IMR-90 (cell line): ENCODE data around the gene EBF4. TPM values are rescaled to one million over a fixed set of nuclear protein-coding genes. Genes with fewer than 3 reads are reported as not detected.

Experiments
- ATAC-seq: fragments of 200-7000 bp; cut with Tn5 transposase; 2 replicates; pipeline ENCODE4 v1.9.1; 2020; ENCODE audit warnings: low read depth, mild to moderate bottlenecking, moderate library complexity
- BruUV-seq: library from RNA; stranded (reverse); fragments of 400-500 nt; replicated peaks from 2 replicates; lab custom pipeline; 2021; lab: Mats Ljungman, UMichigan
- CTCF ChIA-PET: fragments of 300-600 bp; formaldehyde crosslinking; extraction: SDS; loops from one replicate; lab custom pipeline; 2021; ENCODE audit warnings: antibody characterized with exemption; lab: Yijun Ruan, JAX
- POLR2A ChIA-PET: fragments of 300-600 bp; sonication (Branson Sonifier 250); formaldehyde crosslinking; loops from one replicate; lab custom pipeline; 2022; ENCODE audit warnings: antibody characterized with exemption; ENCODE audit not compliant: unreplicated experiment; lab: Charles Lee
- DNase-seq: peaks from one replicate; pipeline ENCODE4 v3.0.0; 2013
- H2AFZ ChIP-seq: replicated peaks from 2 replicates; pipeline ENCODE3; 2013; ENCODE audit warnings: low read length, mild to moderate bottlenecking; ENCODE audit not compliant: poor library complexity
- H2AK5ac ChIP-seq: 2 replicates; pipeline ENCODE4 v1.6.1; 2013; ENCODE audit warnings: low read depth, low read length, inconsistent platforms
- H2AK9ac ChIP-seq: replicated peaks from 2 replicates; pipeline ENCODE3; 2013; ENCODE audit warnings: mild to moderate bottlenecking, low read depth, low read length, moderate library complexity; ENCODE audit not compliant: poor library complexity
- H2BK120ac ChIP-seq: 2 replicates; pipeline ENCODE4 v1.6.1; 2013; ENCODE audit warnings: low read depth, low read length, inconsistent platforms
- H2BK15ac ChIP-seq: 3 replicates; pipeline ENCODE4 v1.6.1; 2013; ENCODE audit warnings: low read depth, low read length, inconsistent platforms
- H2BK20ac ChIP-seq: 2 replicates; pipeline ENCODE4 v1.6.1; 2013; ENCODE audit warnings: low read depth, mild to moderate bottlenecking, inconsistent platforms, low read length, moderate library complexity
- H2BK5ac ChIP-seq: 2 replicates; pipeline ENCODE4 v1.6.1; 2013; ENCODE audit warnings: mild to moderate bottlenecking, low read depth, low read length, inconsistent platforms; ENCODE audit not compliant: poor library complexity, severe bottlenecking
- H3K14ac ChIP-seq: replicated peaks from 2 replicates; pipeline ENCODE4 v1.6.1; 2013; ENCODE audit warnings: low read depth, low read length, inconsistent platforms
- H3K18ac ChIP-seq: 2 replicates; pipeline ENCODE4 v1.6.1; 2013; ENCODE audit warnings: low read depth, low read length, control low read depth
- H3K23ac ChIP-seq: 2 replicates; pipeline ENCODE4 v1.6.1; 2013; ENCODE audit warnings: low read depth, low read length, inconsistent platforms
- H3K27ac ChIP-seq: 2 replicates; pipeline ENCODE4 v1.5.1; 2013; ENCODE audit warnings: mild to moderate bottlenecking, control low read depth, low read length; ENCODE audit not compliant: insufficient read depth
- H3K27me3 ChIP-seq: 2 replicates; pipeline ENCODE4 v1.6.1; 2013; ENCODE audit warnings: low read length; ENCODE audit not compliant: control insufficient read depth, insufficient read depth
- H3K36me3 ChIP-seq: 2 replicates; pipeline ENCODE4 v1.6.1; 2013; ENCODE audit warnings: low read length, mixed read lengths; ENCODE audit not compliant: control insufficient read depth, insufficient read depth
- H3K4ac ChIP-seq: 2 replicates; pipeline ENCODE4 v1.6.1; 2013; ENCODE audit warnings: low read depth, low read length, inconsistent platforms
- H3K4me1 ChIP-seq: 2 replicates; pipeline ENCODE4 v1.6.1; 2013; ENCODE audit warnings: low read length, mixed read lengths; ENCODE audit not compliant: control insufficient read depth, insufficient read depth
- H3K4me2 ChIP-seq: 2 replicates; pipeline ENCODE4 v1.6.1; 2013; ENCODE audit warnings: low read depth, mild to moderate bottlenecking, control low read depth, low read length, moderate library complexity
- H3K4me3 ChIP-seq: 2 replicates; pipeline ENCODE4 v1.5.1; 2013; ENCODE audit warnings: low read depth, mild to moderate bottlenecking, control low read depth, low read length, moderate library complexity; ENCODE audit not compliant: insufficient read depth
- H3K56ac ChIP-seq: 2 replicates; pipeline ENCODE4 v1.6.1; 2013; ENCODE audit warnings: low read length, inconsistent platforms; ENCODE audit not compliant: insufficient read depth; ENCODE audit errors: extremely low read depth
- H3K79me1 ChIP-seq, 2 experiments: 2 replicates each; pipeline ENCODE4 v1.6.1; 2013; ENCODE audit warnings: low read length in 2 of 2, inconsistent platforms in 1 of 2, low read depth in 1 of 2
- H3K9ac ChIP-seq: 2 replicates; pipeline ENCODE4 v1.6.1; 2013; ENCODE audit warnings: low read depth, low read length, control low read depth
- H3K9me1 ChIP-seq: 2 replicates; pipeline ENCODE4 v1.6.1; 2013; ENCODE audit warnings: low read length, inconsistent platforms; ENCODE audit not compliant: insufficient read depth
- H3K9me3 ChIP-seq: 2 replicates; pipeline ENCODE4 v1.6.1; 2013; ENCODE audit warnings: low read length; ENCODE audit not compliant: control insufficient read depth, insufficient read depth
- H4K20me1 ChIP-seq: 2 replicates; pipeline ENCODE4 v1.6.1; 2013; ENCODE audit warnings: low read length, inconsistent platforms; ENCODE audit not compliant: insufficient read depth
- H4K5ac ChIP-seq: 2 replicates; pipeline ENCODE4 v1.6.1; 2013; ENCODE audit warnings: mild to moderate bottlenecking, low read depth, low read length, control low read depth
- H4K8ac ChIP-seq, 2 experiments: 2 replicates each; pipeline ENCODE4 v1.6.1; 2013; ENCODE audit warnings: low read depth in 2 of 2, low read length in 2 of 2, control low read depth in 1 of 2, inconsistent platforms in 1 of 2
- H4K91ac ChIP-seq: 2 replicates; pipeline ENCODE4 v1.6.1; 2013; ENCODE audit warnings: low read depth, low read length, inconsistent platforms; ENCODE audit not compliant: insufficient read depth
- CEBPB ChIP-seq: IDR thresholded peaks from 2 replicates; pipeline ENCODE4 v1.6.1; 2012; ENCODE audit warnings: low read depth, low read length, improper control_type of control experiment
- FOS ChIP-seq: fragments of 150-350 bp; IDR thresholded peaks from 2 replicates; pipeline ENCODE4 v1.6.1; 2016; ENCODE audit warnings: low read depth, low read length
- MAZ ChIP-seq: IDR thresholded peaks from 2 replicates; pipeline ENCODE4 v1.6.1; 2012; ENCODE audit warnings: low read depth, mild to moderate bottlenecking, low read length, improper control_type of control experiment, moderate library complexity, borderline replicate concordance
- MXI1 ChIP-seq: IDR thresholded peaks from 2 replicates; pipeline ENCODE4 v1.6.1; 2012; ENCODE audit warnings: low read depth, mild to moderate bottlenecking, low read length, moderate library complexity, borderline replicate concordance
- RAD21 ChIP-seq: IDR thresholded peaks from 2 replicates; pipeline ENCODE4 v1.6.1; 2012; ENCODE audit warnings: low read length, improper control_type of control experiment
- RCOR1 ChIP-seq: IDR thresholded peaks from 2 replicates; pipeline ENCODE4 v1.6.1; 2012; ENCODE audit warnings: mild to moderate bottlenecking, low read length, improper control_type of control experiment; ENCODE audit not compliant: insufficient replicate concordance
- SMC3 ChIP-seq: fragments of 150-350 bp; IDR thresholded peaks from 2 replicates; pipeline ENCODE4 v1.6.1; 2016; ENCODE audit warnings: low read depth, mild to moderate bottlenecking, antibody characterized with exemption, low read length, moderate library complexity
- WGBS, 2 experiments: methylation state at CpG; one replicate each; pipeline versions ENCODE4 v1.1.5 to v1.1.7; 2013; ENCODE audit warnings: missing lambda C conversion rate in 2 of 2; ENCODE audit not compliant: insufficient read length in 1 of 2; ENCODE audit errors: extremely low coverage in 2 of 2; 5-methylcytosine and 5-hydroxymethylcytosine counted together
- dilution Hi-C: fragments of 300-500 bp; cut with HindIII; formaldehyde crosslinking; loops from one replicate; pipeline ENCODE4 v1.14.3; 2018; ENCODE audit warnings: low sequenced_read_pairs; ENCODE audit not compliant: unreplicated experiment
- in situ Hi-C: fragments of 300-500 bp; cut with MboI; formaldehyde crosslinking; loops from 3 replicates; pipeline ENCODE4 v1.14.3; 2019; ENCODE audit warnings: low sequenced_read_pairs, inconsistent platforms, mixed read lengths
- intact Hi-C: fragments of 100-400 bp; cut with micrococcal nuclease; formaldehyde crosslinking; loops from 2 replicates; pipeline ENCODE4 v1.10.0; 2022
- polyA plus RNA-seq, 3 experiments: library from polyadenylated mRNA; depleted of rRNA; stranded (reverse); fragments of >200 nt; gene quantifications; 2 replicates each; pipeline ENCODE4 v1.2.3, GENCODE V29; 2012; ENCODE audit warnings: low replicate concordance in 1 of 3
- total RNA-seq: library from RNA; depleted of rRNA; stranded (reverse); fragments of >200 nt; gene quantifications from 2 replicates; pipeline ENCODE4 v1.2.3, GENCODE V29; 2012

EBF4 gene
- total and polyA plus RNA-seq, 2 of the 4 experiments (the other 2 are of a cell fraction), result 0.18 to 1.1 TPM

DNA sequence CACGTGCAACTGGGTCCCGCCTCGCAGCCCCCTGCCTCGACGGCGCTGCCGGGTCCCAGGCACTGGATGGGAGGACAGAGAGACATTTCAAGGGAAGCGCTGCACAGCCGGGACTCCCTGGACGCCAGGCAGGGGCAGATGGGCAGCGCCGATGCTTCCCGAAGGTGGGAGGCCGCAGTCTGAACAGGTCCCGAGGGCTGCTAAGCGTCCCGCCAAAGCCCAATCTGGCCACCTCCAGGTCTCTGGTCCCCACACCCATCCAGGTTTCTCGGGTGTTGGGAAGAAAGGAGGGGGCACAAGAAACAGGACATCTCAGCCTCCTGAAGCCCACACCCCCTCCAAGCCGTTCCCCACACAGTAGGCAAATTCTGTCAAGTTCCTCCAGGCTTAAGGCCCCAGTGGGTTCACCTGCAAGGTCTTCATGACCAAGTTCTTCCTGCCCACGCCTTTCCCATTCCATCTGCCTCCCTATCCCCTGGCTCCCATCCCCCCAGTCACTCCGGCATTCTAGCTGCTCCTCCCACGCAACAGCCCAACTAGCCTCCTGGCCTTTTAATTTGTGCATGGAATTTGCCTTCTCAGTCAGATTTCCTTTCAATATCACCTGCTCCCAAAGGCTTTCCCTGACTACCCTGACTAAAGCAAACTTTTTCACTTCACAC lies 113.2 kb downstream of the EBF4 start:
- Histone ChIP-seq H3K36me3 (no peaks in the 10 kb centered on the region), H3K9me1 (peaks cover 3% of the 10 kb centered on the region; the same call in 1 of the 2 replicates), H2BK120ac (no peak overlapping the region), H3K4me1 (0 out of 2 replicates have a peak, but pooled peaks cover 3% of the 10 kb centered on the region), H2BK5ac (no peak overlapping the region), H3K9me3 (0 out of 2 replicates have a peak, but pooled peaks cover 9% of the 10 kb centered on the region), H2BK15ac (no peak overlapping the region), H3K4me3 (no peak overlapping the region), H3K27me3 (peaks cover 60% of the 10 kb centered on the region), H3K4me2 (no peak overlapping the region), H3K14ac (no peak overlapping the region), H4K20me1 (no peaks in the 10 kb centered on the region), H2BK20ac (no peak overlapping the region), H3K27ac (no peak overlapping the region), H4K91ac (no peak overlapping the region), H3K79me1 (no peaks in the 10 kb centered on the region), H4K8ac (no peak overlapping the region), H2AK9ac (no peak overlapping the region), H3K4ac (no peak overlapping the region), H3K18ac (no peak overlapping the region), H3K23ac (no peak overlapping the region), H2AK5ac (no peak overlapping the region), H4K5ac (no peak overlapping the region), H3K56ac (no peak overlapping the region), H3K9ac (no peak overlapping the region), H2AFZ (peak overlapping the region; percentile 65)
- dilution Hi-C loops (no loop called here), intact Hi-C loops (no loop called here), in situ Hi-C loops (loop anchor here (25.0 kb wide), 1 partner anchor 694 kb away; the partner anchor contains the start of gene STK35)
- DNase-seq (peak; percentile 29), ATAC-seq (peak; percentile 40; the same call in 1 of the 2 replicates)
- TF ChIP-seq CEBPB, result no peak
- TF ChIP-seq RCOR1, result no peak
- no peak for TF ChIP-seq RAD21
- no peak for TF ChIP-seq MXI1
- TF ChIP-seq SMC3, result no peak
- no peak for TF ChIP-seq MAZ
- no peak for TF ChIP-seq FOS
- CTCF ChIA-PET, result no interaction called here
- BruUV-seq, result no TSS peak
- POLR2A ChIA-PET, result no interaction called here
- WGBS, 2 experiments, result 19% methylated on average over 12 of the region's 22 CpGs; no CpG with 5 or more reads in 1 of the 2 experiments
